ENCODE measurements around the gene KLK1.
A peak's percentile ranks its signal among the peaks of the same experiment; 100 is the strongest.
"Not testable (repeated sequence)": the region's sequence is repeated elsewhere in the genome, so short reads cannot be mapped to it uniquely, and the experiment has no call there.

Gene KLK1

GRCh38 chr19:50818859-50819472 is 4.6 kb downstream of the KLK1 start:
- TF ChIP-seq, protein P1, sequence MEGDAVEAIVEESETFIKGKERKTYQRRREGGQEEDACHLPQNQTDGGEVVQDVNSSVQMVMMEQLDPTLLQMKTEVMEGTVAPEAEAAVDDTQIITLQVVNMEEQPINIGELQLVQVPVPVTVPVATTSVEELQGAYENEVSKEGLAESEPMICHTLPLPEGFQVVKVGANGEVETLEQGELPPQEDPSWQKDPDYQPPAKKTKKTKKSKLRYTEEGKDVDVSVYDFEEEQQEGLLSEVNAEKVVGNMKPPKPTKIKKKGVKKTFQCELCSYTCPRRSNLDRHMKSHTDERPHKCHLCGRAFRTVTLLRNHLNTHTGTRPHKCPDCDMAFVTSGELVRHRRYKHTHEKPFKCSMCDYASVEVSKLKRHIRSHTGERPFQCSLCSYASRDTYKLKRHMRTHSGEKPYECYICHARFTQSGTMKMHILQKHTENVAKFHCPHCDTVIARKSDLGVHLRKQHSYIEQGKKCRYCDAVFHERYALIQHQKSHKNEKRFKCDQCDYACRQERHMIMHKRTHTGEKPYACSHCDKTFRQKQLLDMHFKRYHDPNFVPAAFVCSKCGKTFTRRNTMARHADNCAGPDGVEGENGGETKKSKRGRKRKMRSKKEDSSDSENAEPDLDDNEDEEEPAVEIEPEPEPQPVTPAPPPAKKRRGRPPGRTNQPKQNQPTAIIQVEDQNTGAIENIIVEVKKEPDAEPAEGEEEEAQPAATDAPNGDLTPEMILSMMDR (IDR thresholded peaks at IDR 0.05; ENCODE audit: borderline replicate concordance, control extremely low read depth, extremely low read depth, insufficient read depth, missing control alignments), result no peak
- peak; percentile 39 for DNase-seq (ENCODE audit: low spot score)
- in situ Hi-C loops (cut with MboI; ENCODE audit: low sequenced_read_pairs, unreplicated experiment), result no loop called here

- in situ Hi-C loops (cut with MboI; ENCODE audit: low sequenced_read_pairs, unreplicated experiment), result no loop called here
- peak; percentile 94 for DNase-seq (ENCODE audit: low spot score)
- TF ChIP-seq, protein P1 (IDR thresholded peaks at IDR 0.05; ENCODE audit: borderline replicate concordance, control extremely low read depth, extremely low read depth, insufficient read depth, missing control alignments), result no peak
Measured at GRCh38 chr19:50817941-50818858, 5.4 kb downstream of the KLK1 start.

DNA sequence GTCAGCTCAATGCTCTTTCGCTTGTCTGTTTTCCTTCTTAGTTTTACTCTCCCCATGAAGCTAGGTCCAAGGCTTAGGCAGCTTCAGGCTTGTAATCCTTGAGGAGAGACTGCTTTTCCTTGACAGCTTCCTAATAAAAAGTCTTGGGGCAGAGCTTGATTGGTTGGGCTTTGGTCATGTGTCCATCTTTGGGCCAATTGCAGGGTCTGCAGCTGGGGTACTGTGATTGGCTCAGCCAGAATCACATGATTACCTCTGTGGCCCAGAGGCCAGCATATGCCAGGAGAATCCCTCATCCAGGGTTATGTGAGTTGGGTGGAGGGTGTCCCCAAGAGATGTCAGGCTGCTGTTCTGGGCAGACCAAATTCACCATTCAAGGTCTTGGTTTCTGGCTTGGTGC is 8.1 kb downstream of the KLK1 start:
- in situ Hi-C loops (cut with MboI; ENCODE audit: low sequenced_read_pairs, unreplicated experiment), result no loop called here
- TF ChIP-seq, protein P1 (IDR thresholded peaks at IDR 0.05; ENCODE audit: borderline replicate concordance, control extremely low read depth, extremely low read depth, insufficient read depth, missing control alignments), result no peak
- DNase-seq (ENCODE audit: low spot score), result no peak

DNA sequence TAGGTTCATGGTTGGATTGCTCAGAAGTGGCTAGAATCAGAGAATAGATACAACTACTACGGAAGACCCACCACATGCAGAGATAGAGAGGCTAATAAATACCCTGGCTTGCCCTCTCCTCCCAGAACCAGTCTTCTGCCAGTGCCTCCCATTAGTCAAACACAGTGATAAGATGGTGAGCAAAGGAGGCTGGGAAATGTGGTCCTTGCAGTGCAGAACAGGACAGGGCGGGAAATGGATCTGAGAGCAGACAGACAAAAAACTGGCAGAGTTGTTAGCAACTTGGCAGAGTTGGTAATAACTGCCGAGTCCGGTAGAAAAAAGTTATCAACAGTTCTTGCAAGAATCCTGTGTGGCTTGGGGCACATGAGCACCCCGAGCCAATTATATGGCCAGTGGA is 8.7 kb downstream of the KLK1 start:
- no peak for DNase-seq (ENCODE audit: low spot score)
- TF ChIP-seq, protein P1 (IDR thresholded peaks at IDR 0.05; ENCODE audit: borderline replicate concordance, control extremely low read depth, extremely low read depth, insufficient read depth, missing control alignments), result no peak
- in situ Hi-C loops (cut with MboI; ENCODE audit: low sequenced_read_pairs, unreplicated experiment), result no loop called here

DNA sequence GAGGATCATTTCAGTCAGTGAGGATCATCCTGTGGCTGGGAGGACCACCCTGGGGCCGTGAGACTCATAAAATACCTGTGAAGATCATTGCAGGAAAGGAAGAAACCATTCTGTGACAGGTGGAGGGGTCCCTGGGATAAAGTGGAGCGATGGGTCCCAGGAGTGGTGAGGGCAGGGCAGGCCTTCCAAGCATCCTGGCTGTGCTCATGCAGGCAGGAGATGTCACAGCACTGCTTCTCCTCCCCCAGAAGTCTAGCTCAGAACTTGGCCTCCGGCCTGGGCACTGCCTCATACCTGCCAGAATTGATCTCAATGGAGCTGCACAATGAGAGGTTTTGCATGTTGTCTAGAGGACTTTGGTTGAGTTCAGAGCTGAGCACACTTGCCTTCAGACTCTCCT is 11.1 kb downstream of the KLK1 start:
- in situ Hi-C loops (cut with MboI; ENCODE audit: low sequenced_read_pairs, unreplicated experiment), result no loop called here
- TF ChIP-seq, protein P1 (IDR thresholded peaks at IDR 0.05; ENCODE audit: borderline replicate concordance, control extremely low read depth, extremely low read depth, insufficient read depth, missing control alignments), result no peak
- no peak for DNase-seq (ENCODE audit: low spot score)

DNA sequence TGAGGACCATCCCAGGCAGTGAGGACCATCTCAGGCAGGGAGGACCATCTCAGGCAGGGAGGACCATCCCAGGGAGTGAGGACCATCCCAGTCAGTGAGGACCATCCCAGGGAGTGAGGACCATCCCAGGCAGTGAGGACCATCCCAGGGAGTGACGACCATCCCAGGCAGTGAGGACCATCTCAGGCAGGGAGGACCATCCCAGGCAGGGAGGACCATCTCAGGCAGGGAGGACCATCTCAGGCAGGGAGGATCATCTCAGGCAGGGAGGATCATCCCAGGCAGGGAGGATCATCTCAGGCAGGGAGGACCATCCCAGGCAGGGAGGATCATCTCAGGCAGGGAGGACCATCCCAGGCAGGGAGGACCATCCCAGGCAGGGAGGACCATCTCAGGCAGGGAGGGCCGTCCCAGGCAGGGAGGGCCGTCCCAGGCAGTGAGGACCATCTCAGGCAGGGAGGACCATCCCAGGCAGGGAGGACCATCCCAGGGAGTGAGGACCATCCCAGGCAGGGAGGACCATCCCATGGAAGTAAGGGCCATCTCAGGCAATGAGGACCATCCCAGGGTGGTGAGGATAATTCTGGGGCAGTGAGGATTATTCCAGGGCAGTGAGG is 11.9 kb downstream of the KLK1 start:
- DNase-seq (ENCODE audit: low spot score); in situ Hi-C loops (cut with MboI; ENCODE audit: low sequenced_read_pairs, unreplicated experiment): not testable (repeated sequence)

- DNase-seq (ENCODE audit: low spot score), result no peak
- TF ChIP-seq, protein P1 (IDR thresholded peaks at IDR 0.05; ENCODE audit: borderline replicate concordance, control extremely low read depth, extremely low read depth, insufficient read depth, missing control alignments), result no peak
- in situ Hi-C loops (cut with MboI; ENCODE audit: low sequenced_read_pairs, unreplicated experiment), result no loop called here
Measured at GRCh38 chr19:50808856-50809255, 14.7 kb downstream of the KLK1 start.
